PC-3 (cell line): ENCODE data around the gene COPRS. TPM values are rescaled to one million over a fixed set of nuclear protein-coding genes. Genes with fewer than 3 reads are reported as not detected.

ENCODE experiments used
- ATAC-seq: fragments of 200-7000 bp; cut with Tn5 transposase; 2 replicates; pipeline ENCODE4 v1.9.1; 2020; ENCODE audit warnings: mild to moderate bottlenecking, moderate library complexity
- BruUV-seq: library from RNA; stranded (reverse); fragments of 400-500 nt; replicated peaks from 2 replicates; lab custom pipeline; 2021; lab: Mats Ljungman, UMichigan
- CTCF ChIA-PET: fragments of 300-600 bp; sonication (Branson Sonifier 250); formaldehyde crosslinking; loops from one replicate; lab custom pipeline; 2022; ENCODE audit warnings: antibody characterized with exemption; lab: Charles Lee
- POLR2A ChIA-PET: fragments of 300-600 bp; sonication (Branson Sonifier 250); formaldehyde crosslinking; loops from one replicate; lab custom pipeline; 2022; ENCODE audit warnings: antibody characterized with exemption; ENCODE audit not compliant: unreplicated experiment; lab: Charles Lee
- DNase-seq: peaks from one replicate; pipeline ENCODE4 v3.0.0-alpha.2; 2015
- H2AFZ ChIP-seq: fragments of 300-600 bp; sonication (generic); 2 replicates; pipeline ENCODE4 v1.6.0; 2016; ENCODE audit warnings: antibody characterized with exemption, low read length
- H3F3A ChIP-seq: fragments of 300-600 bp; sonication (generic); one replicate; pipeline ENCODE4 v1.6.0; 2017; ENCODE audit warnings: antibody characterized with exemption, low read length, control low read depth, mild to moderate bottlenecking; ENCODE audit not compliant: unreplicated experiment
- H3K27ac ChIP-seq: fragments of 300-600 bp; sonication (generic); 2 replicates; pipeline ENCODE4 v1.5.1; 2016; ENCODE audit warnings: mild to moderate bottlenecking, low read length
- H3K27me3 ChIP-seq: fragments of 300-600 bp; sonication (generic); 2 replicates; pipeline ENCODE4 v1.6.1; 2016; ENCODE audit warnings: low read length, mixed read lengths
- H3K36me3 ChIP-seq: fragments of 300-600 bp; sonication (generic); 2 replicates; pipeline ENCODE4 v1.6.1; 2016; ENCODE audit warnings: low read depth, mixed run types, low read length, mixed read lengths
- H3K4me1 ChIP-seq: fragments of 300-600 bp; sonication (generic); 2 replicates; pipeline ENCODE4 v1.5.1; 2016; ENCODE audit warnings: low read length; ENCODE audit not compliant: insufficient read depth
- H3K4me2 ChIP-seq: fragments of 300-600 bp; sonication (generic); 2 replicates; pipeline ENCODE4 v1.6.0; 2016; ENCODE audit warnings: low read length
- H3K4me3 ChIP-seq: fragments of 300-600 bp; sonication (generic); 2 replicates; pipeline ENCODE4 v1.5.1; 2016; ENCODE audit warnings: mild to moderate bottlenecking, low read length, mixed read lengths
- H3K79me2 ChIP-seq: fragments of 300-600 bp; sonication (generic); 2 replicates; pipeline ENCODE4 v1.6.1; 2017; ENCODE audit warnings: low read length, mixed read lengths
- H3K9ac ChIP-seq: fragments of 300-600 bp; sonication (generic); 2 replicates; pipeline ENCODE4 v1.6.0; 2016; ENCODE audit warnings: mild to moderate bottlenecking, low read length
- H3K9me2 ChIP-seq: fragments of 300-600 bp; sonication (generic); replicated peaks from 2 replicates; pipeline ENCODE4 v1.6.1; 2016; ENCODE audit warnings: mixed run types, low read length, mixed read lengths
- H3K9me3 ChIP-seq: fragments of 300-600 bp; sonication (generic); 2 replicates; pipeline ENCODE4 v1.6.1; 2016; ENCODE audit warnings: low read length, mixed read lengths
- H4K20me1 ChIP-seq: fragments of 300-600 bp; sonication (generic); 2 replicates; pipeline ENCODE4 v1.6.1; 2016; ENCODE audit warnings: low read length, mixed read lengths
- EZH2 ChIP-seq: fragments of 300-600 bp; sonication (generic); IDR thresholded peaks from one replicate; pipeline ENCODE4 v1.6.1; 2017; ENCODE audit warnings: antibody characterized with exemption, mild to moderate bottlenecking, low read length; ENCODE audit not compliant: unreplicated experiment
- EZH2phosphoT487 ChIP-seq: fragments of 300-600 bp; sonication (generic); IDR thresholded peaks from 2 replicates; pipeline ENCODE4 v1.6.1; 2018; ENCODE audit warnings: mild to moderate bottlenecking, antibody characterized with exemption, low read length, borderline replicate concordance
- intact Hi-C: fragments of 100-400 bp; cut with micrococcal nuclease; formaldehyde crosslinking; loops from 2 replicates; pipeline ENCODE4 v1.9.0; 2023
- total RNA-seq: library from RNA; depleted of rRNA; stranded (reverse); fragments of >200 nt; gene quantifications from 2 replicates; pipeline ENCODE4 v1.2.3, GENCODE V29; 2014
- TF ChIP-seq, protein P1 (sequence below): fragments of 300-600 bp; sonication (generic); conservative IDR thresholded peaks from 2 replicates; pipeline ENCODE4 v1.5.1; 2017; ENCODE audit warnings: antibody characterized with exemption, low read depth, mild to moderate bottlenecking, low read length

The COPRS gene
- total RNA-seq, 1 experiment from 2014 or later = 79.0 TPM

- H3K27ac ChIP-seq = no peak overlapping the region
- ATAC-seq = no peak
- no peak overlapping the region for H3K9ac ChIP-seq
- H2AFZ ChIP-seq = no peak overlapping the region
- H3K36me3 ChIP-seq = no peaks in the 10 kb centered on the region
- BruUV-seq = no TSS peak
- ChIA-PET CTCF (no interaction called here), POLR2A (no interaction called here)
- H3K4me1 ChIP-seq = peaks cover 15% of the 10 kb centered on the region
- H3K9me3 ChIP-seq = no peaks in the 10 kb centered on the region
- intact Hi-C loops = no loop called here
- H3K9me2 ChIP-seq = no peaks in the 10 kb centered on the region
- no peaks in the 10 kb centered on the region for H3F3A ChIP-seq
- TF ChIP-seq EZH2 = no peak
- no peak for TF ChIP-seq EZH2phosphoT487
- TF ChIP-seq, protein P1, sequence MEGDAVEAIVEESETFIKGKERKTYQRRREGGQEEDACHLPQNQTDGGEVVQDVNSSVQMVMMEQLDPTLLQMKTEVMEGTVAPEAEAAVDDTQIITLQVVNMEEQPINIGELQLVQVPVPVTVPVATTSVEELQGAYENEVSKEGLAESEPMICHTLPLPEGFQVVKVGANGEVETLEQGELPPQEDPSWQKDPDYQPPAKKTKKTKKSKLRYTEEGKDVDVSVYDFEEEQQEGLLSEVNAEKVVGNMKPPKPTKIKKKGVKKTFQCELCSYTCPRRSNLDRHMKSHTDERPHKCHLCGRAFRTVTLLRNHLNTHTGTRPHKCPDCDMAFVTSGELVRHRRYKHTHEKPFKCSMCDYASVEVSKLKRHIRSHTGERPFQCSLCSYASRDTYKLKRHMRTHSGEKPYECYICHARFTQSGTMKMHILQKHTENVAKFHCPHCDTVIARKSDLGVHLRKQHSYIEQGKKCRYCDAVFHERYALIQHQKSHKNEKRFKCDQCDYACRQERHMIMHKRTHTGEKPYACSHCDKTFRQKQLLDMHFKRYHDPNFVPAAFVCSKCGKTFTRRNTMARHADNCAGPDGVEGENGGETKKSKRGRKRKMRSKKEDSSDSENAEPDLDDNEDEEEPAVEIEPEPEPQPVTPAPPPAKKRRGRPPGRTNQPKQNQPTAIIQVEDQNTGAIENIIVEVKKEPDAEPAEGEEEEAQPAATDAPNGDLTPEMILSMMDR = no peak
- no peak overlapping the region for H3K4me2 ChIP-seq
- no peaks in the 10 kb centered on the region for H3K79me2 ChIP-seq
- no peak overlapping the region for H3K4me3 ChIP-seq
- no peak for DNase-seq
- H3K27me3 ChIP-seq = no peaks in the 10 kb centered on the region
- H4K20me1 ChIP-seq = no peaks in the 10 kb centered on the region
These were observed 13.8 kb downstream of the COPRS start for GRCh38 chr17:31845291-31845690.

DNA sequence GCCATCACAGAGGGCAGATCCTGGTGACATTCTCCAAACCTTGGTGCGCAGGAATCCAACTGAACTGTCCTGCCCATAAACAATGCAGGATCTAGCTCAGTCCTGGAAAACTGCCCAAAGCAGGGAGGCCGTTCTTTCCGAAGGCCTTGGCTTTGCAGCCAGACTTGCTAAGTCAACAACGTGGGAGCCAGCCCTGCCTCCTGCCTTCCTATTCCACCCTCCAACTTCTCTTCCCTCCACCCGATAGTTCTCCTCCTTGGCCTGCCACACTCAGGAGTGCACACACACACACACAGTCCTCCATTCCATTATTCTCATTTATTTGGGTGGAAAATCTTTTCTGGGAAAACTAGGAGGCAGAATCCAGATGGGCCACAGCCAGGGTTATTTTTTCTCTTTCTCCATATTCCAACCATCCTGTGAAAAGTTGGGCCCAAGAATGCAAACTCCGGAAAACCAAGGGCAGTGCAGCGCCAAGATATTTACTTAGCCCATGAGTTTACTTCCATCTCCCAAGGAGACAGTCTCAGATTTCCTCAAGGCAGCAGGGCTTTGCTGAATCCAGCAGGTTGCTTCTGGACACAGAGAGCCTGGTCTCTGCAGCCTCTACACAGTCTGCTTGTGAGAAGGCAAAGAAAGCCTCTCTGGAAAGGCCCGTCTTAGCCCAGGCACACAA is 15.8 kb downstream of the COPRS start:
- ATAC-seq (peak; percentile 71), DNase-seq (peak; percentile 38)
- Histone ChIP-seq H3F3A (no peaks in the 10 kb centered on the region), H3K4me1 (peaks cover 15% of the 10 kb centered on the region), H2AFZ (peak overlapping the region; percentile 49; the same call in 1 of the 2 replicates), H3K36me3 (no peaks in the 10 kb centered on the region), H3K9me2 (no peaks in the 10 kb centered on the region), H4K20me1 (no peaks in the 10 kb centered on the region), H3K4me2 (peak overlapping the region; percentile 82), H3K27ac (no peak overlapping the region), H3K9ac (no peak overlapping the region), H3K4me3 (no peak overlapping the region), H3K27me3 (no peaks in the 10 kb centered on the region), H3K9me3 (no peaks in the 10 kb centered on the region), H3K79me2 (no peaks in the 10 kb centered on the region)
- TF ChIP-seq, protein P1 = no peak
- TF ChIP-seq EZH2phosphoT487 = no peak
- no peak for TF ChIP-seq EZH2
- no TSS peak for BruUV-seq
- intact Hi-C loops = loop anchor here (5.0 kb wide), 1 partner anchor 406 kb away; no protein-coding TSS in a partner anchor
- CTCF ChIA-PET = interaction anchor here (0.6 to 1.2 kb wide), 2 partner anchors 10 to 283 kb away, joined by 3 to 5 read pairs; no protein-coding TSS in a partner anchor
- POLR2A ChIA-PET = no interaction called here
